Measurements from ENCODE around the gene GUK1.

Gene GUK1

DNA sequence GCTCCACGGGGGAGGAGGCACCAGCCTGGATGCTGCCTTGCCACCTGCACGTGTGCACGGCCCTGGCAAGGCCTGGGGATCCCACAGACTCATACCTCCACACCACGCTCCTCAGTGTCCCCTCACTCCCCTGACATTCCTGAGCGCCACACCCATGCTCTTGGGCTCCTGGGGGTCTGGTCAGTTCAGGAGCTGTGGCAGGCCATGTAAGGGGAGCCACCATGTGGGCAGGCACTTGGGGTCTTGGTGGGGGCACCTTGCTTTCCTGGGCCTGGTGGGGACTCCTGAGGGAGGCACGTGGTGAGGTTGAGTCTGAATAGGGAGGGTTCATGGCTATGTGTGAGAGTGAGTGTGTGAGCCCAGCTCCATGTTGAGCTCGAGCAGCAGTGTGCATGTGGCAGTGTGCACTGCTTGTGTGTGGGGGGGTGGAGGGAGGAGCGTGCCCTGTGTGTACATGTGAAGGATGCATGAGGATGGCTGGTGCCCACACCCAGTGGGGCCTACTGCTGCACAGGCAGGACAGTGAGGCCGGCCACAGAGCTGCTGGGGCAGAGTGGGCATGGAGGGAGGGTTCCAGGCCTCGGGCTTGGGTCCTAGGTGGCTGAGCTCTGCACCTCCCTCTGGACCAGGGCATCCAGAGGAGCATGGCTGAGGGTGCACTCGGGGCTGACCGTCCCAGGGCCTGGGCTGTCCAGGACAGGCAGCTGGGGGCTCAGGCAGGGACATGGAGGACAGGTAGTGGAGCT is 11.3 kb downstream of the GUK1 start:
- Histone ChIP-seq H4K8ac (ENCODE audit: low read length) (no peak overlapping the region), H3K79me1 (replicated peaks; ENCODE audit: low read length, poor library complexity, severe bottlenecking) (peaks cover 40% of the 10 kb centered on the region), H3K27ac (ENCODE audit: low read length, poor library complexity, severe bottlenecking) (no peak overlapping the region), H3K4me2 (ENCODE audit: low read length, poor library complexity, severe bottlenecking) (no peak overlapping the region), H2BK120ac (ENCODE audit: low read depth, low read length) (no peak overlapping the region), H3K23ac (ENCODE audit: low read length in 2 of 2) (no peak overlapping the region), H2BK12ac (ENCODE audit: low read length in 2 of 2) (no peak overlapping the region), H2AFZ (ENCODE audit: low read depth, low read length) (no peak overlapping the region), H3K14ac (ENCODE audit: low read length in 2 of 2) (peak overlapping the region in 1 of 2 experiments; percentile 13), H3K18ac (ENCODE audit: low read depth in 1 of 2, low read length in 2 of 2) (no peak overlapping the region), H3K9me3 (ENCODE audit: control insufficient read depth, low read length) (no peaks in the 10 kb centered on the region), H2AK5ac (ENCODE audit: low read length, severe bottlenecking) (no peak overlapping the region), H2BK15ac (ENCODE audit: low read depth, poor library complexity, severe bottlenecking) (no peak overlapping the region), H3K27me3 (ENCODE audit: control insufficient read depth in 1 of 2, insufficient read depth in 1 of 2, low read length in 2 of 2) (no peaks in the 10 kb centered on the region), H4K91ac (ENCODE audit: low read length) (peak overlapping the region; percentile 46), H3K9ac (ENCODE audit: low read length) (peak overlapping the region; percentile 77), H3K4ac (ENCODE audit: low read depth in 1 of 2, low read length in 2 of 2) (no peak overlapping the region), H3K36me3 (ENCODE audit: control insufficient read depth in 1 of 2, insufficient read depth in 2 of 2, low read depth in 1 of 2, low read length in 2 of 2) (peaks cover 25 to 74% of the 10 kb centered on the region in 2 experiments), H2BK5ac (ENCODE audit: low read depth, low read length, poor library complexity, severe bottlenecking) (no peak overlapping the region), H3K4me1 (ENCODE audit: control insufficient read depth, insufficient read depth, low read depth, low read length) (peaks cover 32% of the 10 kb centered on the region), H3K4me3 (ENCODE audit: insufficient read depth in 1 of 2, low read depth in 1 of 2, low read length in 2 of 2) (peak overlapping the region in 1 of 2 experiments; percentile 67)
- no peak for DNase-seq
- WGBS: 94% methylated on average over 8 of the region's 12 CpGs

DNA sequence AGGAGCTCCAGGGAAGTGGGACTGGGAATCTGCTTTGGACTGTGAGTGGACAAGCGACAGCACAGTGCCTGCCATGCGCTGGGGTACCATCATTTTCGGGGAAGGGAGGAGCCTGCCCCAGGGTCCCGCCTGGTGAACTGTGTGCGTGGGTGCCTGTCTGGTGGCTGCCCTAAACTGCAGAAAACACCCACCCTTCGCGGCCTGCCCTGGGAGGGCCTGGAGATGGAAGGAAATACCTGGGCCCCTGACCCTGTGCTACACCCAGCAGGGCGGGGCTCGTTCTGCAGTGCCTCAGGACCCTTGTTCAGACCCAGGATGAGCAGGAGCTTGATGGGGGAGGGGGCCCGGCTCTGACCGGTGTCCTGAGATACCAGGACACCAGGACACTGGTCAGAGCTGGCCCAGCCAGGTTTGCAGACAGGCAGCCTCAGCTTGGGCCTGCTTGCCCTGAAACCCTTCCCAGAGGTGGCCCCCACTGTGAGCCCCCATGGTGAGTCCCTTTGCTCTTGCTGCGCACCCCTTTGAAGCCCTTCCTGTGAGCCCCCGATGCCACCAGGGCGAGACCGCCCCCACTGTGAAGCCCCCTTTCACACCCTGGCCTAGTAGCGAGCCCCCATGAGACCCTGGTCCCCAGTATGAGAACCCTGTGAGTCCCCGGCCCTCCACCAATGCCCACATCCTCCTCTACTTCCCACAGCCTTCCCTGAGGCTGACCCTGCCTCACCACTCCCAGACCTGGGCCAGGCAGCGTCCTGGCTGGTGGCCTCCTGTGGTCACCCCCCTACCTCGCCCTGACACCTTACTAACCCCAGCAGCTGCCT is 12.2 kb downstream of the GUK1 start:
- Histone ChIP-seq H3K9me3 (ENCODE audit: control insufficient read depth, low read length) (no peaks in the 10 kb centered on the region), H3K4me1 (ENCODE audit: control insufficient read depth, insufficient read depth, low read depth, low read length) (peaks cover 30% of the 10 kb centered on the region), H3K27me3 (ENCODE audit: control insufficient read depth in 1 of 2, insufficient read depth in 1 of 2, low read length in 2 of 2) (no peaks in the 10 kb centered on the region), H3K4me2 (ENCODE audit: low read length, poor library complexity, severe bottlenecking) (no peak overlapping the region), H2AK5ac (ENCODE audit: low read length, severe bottlenecking) (no peak overlapping the region), H3K79me1 (replicated peaks; ENCODE audit: low read length, poor library complexity, severe bottlenecking) (peaks cover 31% of the 10 kb centered on the region), H4K8ac (ENCODE audit: low read length) (no peak overlapping the region), H3K18ac (ENCODE audit: low read depth in 1 of 2, low read length in 2 of 2) (no peak overlapping the region), H3K4me3 (ENCODE audit: insufficient read depth in 1 of 2, low read depth in 1 of 2, low read length in 2 of 2) (no peak overlapping the region), H2AFZ (ENCODE audit: low read depth, low read length) (no peak overlapping the region), H3K23ac (ENCODE audit: low read length in 2 of 2) (no peak overlapping the region), H2BK12ac (ENCODE audit: low read length in 2 of 2) (no peak overlapping the region), H4K91ac (ENCODE audit: low read length) (no peak overlapping the region), H3K9ac (ENCODE audit: low read length) (peak overlapping the region; percentile 77), H3K14ac (ENCODE audit: low read length in 2 of 2) (no peak overlapping the region), H2BK5ac (ENCODE audit: low read depth, low read length, poor library complexity, severe bottlenecking) (no peak overlapping the region), H3K36me3 (ENCODE audit: control insufficient read depth in 1 of 2, insufficient read depth in 2 of 2, low read depth in 1 of 2, low read length in 2 of 2) (peaks cover 16 to 65% of the 10 kb centered on the region in 2 experiments), H2BK120ac (ENCODE audit: low read depth, low read length) (no peak overlapping the region), H3K4ac (ENCODE audit: low read depth in 1 of 2, low read length in 2 of 2) (no peak overlapping the region), H2BK15ac (ENCODE audit: low read depth, poor library complexity, severe bottlenecking) (no peak overlapping the region), H3K27ac (ENCODE audit: low read length, poor library complexity, severe bottlenecking) (no peak overlapping the region)
- WGBS: 92% methylated on average over 17 of the region's 19 CpGs
- DNase-seq: no peak

DNA sequence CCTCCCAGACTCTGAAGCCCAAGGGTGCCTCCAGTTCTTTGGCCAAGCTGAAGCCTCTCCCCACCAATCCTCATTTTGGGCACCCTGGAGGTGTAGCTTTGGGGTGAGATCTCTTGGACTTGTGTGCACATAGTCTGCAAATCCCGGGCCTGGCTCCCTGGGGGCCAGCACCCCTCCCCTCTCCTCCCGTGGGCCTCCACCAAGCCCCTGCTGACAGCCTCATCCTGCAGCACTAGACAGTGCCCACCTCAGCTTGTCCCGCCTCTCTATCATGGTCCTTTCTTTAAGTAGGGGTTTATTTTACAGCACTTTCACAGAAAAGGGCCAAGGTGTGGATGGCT is 12.8 kb downstream of the GUK1 start:
- H3K4me1 ChIP-seq (ENCODE audit: control insufficient read depth, insufficient read depth, low read depth, low read length): peaks cover 30% of the 10 kb centered on the region
- no peak for DNase-seq
- no peak overlapping the region for H3K4me3 ChIP-seq (ENCODE audit: insufficient read depth in 1 of 2, low read depth in 1 of 2, low read length in 2 of 2)
- no peak overlapping the region for H2AFZ ChIP-seq (ENCODE audit: low read depth, low read length)
- H3K27ac ChIP-seq (ENCODE audit: low read length, poor library complexity, severe bottlenecking): no peak overlapping the region
- H2BK12ac ChIP-seq (ENCODE audit: low read length in 2 of 2): no peak overlapping the region
- no peak overlapping the region for H2AK5ac ChIP-seq (ENCODE audit: low read length, severe bottlenecking)
- no peak overlapping the region for H4K8ac ChIP-seq (ENCODE audit: low read length)
- no peak overlapping the region for H3K14ac ChIP-seq (ENCODE audit: low read length in 2 of 2)
- peaks cover 25% of the 10 kb centered on the region for H3K79me1 ChIP-seq (replicated peaks; ENCODE audit: low read length, poor library complexity, severe bottlenecking)
- H3K9me3 ChIP-seq (ENCODE audit: control insufficient read depth, low read length): no peaks in the 10 kb centered on the region
- no peaks in the 10 kb centered on the region for H3K27me3 ChIP-seq (ENCODE audit: control insufficient read depth in 1 of 2, insufficient read depth in 1 of 2, low read length in 2 of 2)
- H3K4ac ChIP-seq (ENCODE audit: low read depth in 1 of 2, low read length in 2 of 2): no peak overlapping the region
- H3K36me3 ChIP-seq (ENCODE audit: control insufficient read depth in 1 of 2, insufficient read depth in 2 of 2, low read depth in 1 of 2, low read length in 2 of 2): peaks cover 10 to 62% of the 10 kb centered on the region in 2 experiments
- no peak overlapping the region for H4K91ac ChIP-seq (ENCODE audit: low read length)
- no peak overlapping the region for H3K4me2 ChIP-seq (ENCODE audit: low read length, poor library complexity, severe bottlenecking)
- 86% methylated on average over 1 of the region's 3 CpGs for WGBS
- no peak overlapping the region for H3K18ac ChIP-seq (ENCODE audit: low read depth in 1 of 2, low read length in 2 of 2)
- no peak overlapping the region for H3K23ac ChIP-seq (ENCODE audit: low read length in 2 of 2)
- H2BK120ac ChIP-seq (ENCODE audit: low read depth, low read length): no peak overlapping the region
- H3K9ac ChIP-seq (ENCODE audit: low read length): no peak overlapping the region
- no peak overlapping the region for H2BK5ac ChIP-seq (ENCODE audit: low read depth, low read length, poor library complexity, severe bottlenecking)
- no peak overlapping the region for H2BK15ac ChIP-seq (ENCODE audit: low read depth, poor library complexity, severe bottlenecking)

DNA sequence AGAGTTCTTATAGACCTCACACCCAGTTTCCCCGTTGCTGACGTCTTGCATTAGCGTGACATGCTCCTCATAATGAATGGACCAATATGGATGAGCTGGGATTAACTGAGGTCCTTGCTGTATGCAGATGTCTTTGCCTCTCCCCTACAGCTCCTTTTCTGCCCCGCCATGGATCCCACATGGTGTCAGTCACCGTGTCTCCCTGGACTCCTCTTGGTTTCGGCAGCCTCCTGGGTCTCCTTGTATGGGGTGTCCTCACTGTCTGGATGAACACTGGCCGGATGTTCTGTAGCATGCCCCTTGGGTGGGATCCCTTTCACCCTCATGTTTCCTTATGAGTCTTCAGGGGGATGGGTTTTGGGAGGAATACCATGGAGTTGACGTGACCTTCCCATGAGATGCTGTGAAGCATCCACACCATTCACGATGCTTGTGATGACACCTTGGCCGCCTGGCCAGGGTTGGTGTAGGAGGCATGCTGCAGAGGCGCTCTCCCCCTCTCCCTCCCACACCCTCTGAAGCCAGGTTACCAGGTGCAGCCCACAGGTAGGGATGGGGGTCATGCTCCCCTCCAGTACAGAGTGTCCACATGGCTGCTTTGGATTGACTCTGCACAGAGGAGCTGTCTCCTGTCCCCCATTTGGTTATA is 14.1 kb downstream of the GUK1 start:
- Histone ChIP-seq H3K27me3 (ENCODE audit: control insufficient read depth in 1 of 2, insufficient read depth in 1 of 2, low read length in 2 of 2) (peaks cover 0 to 6% of the 10 kb centered on the region in 2 experiments), H3K36me3 (ENCODE audit: control insufficient read depth in 1 of 2, insufficient read depth in 2 of 2, low read depth in 1 of 2, low read length in 2 of 2) (peaks cover 0 to 58% of the 10 kb centered on the region in 2 experiments), H3K4me1 (ENCODE audit: control insufficient read depth, insufficient read depth, low read depth, low read length) (peaks cover 27% of the 10 kb centered on the region), H3K23ac (ENCODE audit: low read length in 2 of 2) (peak overlapping the region in 1 of 2 experiments; percentile 27), H3K14ac (ENCODE audit: low read length in 2 of 2) (no peak overlapping the region), H3K79me1 (replicated peaks; ENCODE audit: low read length, poor library complexity, severe bottlenecking) (peaks cover 15% of the 10 kb centered on the region), H3K4ac (ENCODE audit: low read depth in 1 of 2, low read length in 2 of 2) (no peak overlapping the region), H3K27ac (ENCODE audit: low read length, poor library complexity, severe bottlenecking) (no peak overlapping the region), H2BK120ac (ENCODE audit: low read depth, low read length) (no peak overlapping the region), H3K9ac (ENCODE audit: low read length) (no peak overlapping the region), H4K91ac (ENCODE audit: low read length) (peak overlapping the region; percentile 80), H2BK5ac (ENCODE audit: low read depth, low read length, poor library complexity, severe bottlenecking) (no peak overlapping the region), H2BK12ac (ENCODE audit: low read length in 2 of 2) (no peak overlapping the region), H2BK15ac (ENCODE audit: low read depth, poor library complexity, severe bottlenecking) (no peak overlapping the region), H3K4me3 (ENCODE audit: insufficient read depth in 1 of 2, low read depth in 1 of 2, low read length in 2 of 2) (no peak overlapping the region), H3K18ac (ENCODE audit: low read depth in 1 of 2, low read length in 2 of 2) (no peak overlapping the region), H3K9me3 (ENCODE audit: control insufficient read depth, low read length) (no peaks in the 10 kb centered on the region), H2AFZ (ENCODE audit: low read depth, low read length) (no peak overlapping the region), H4K8ac (ENCODE audit: low read length) (no peak overlapping the region), H3K4me2 (ENCODE audit: low read length, poor library complexity, severe bottlenecking) (no peak overlapping the region), H2AK5ac (ENCODE audit: low read length, severe bottlenecking) (no peak overlapping the region)
- no peak for DNase-seq
- 92% methylated on average over 11 of the region's 11 CpGs for WGBS
